WTC11 (cell line): Measurements from ENCODE around the gene GAP43. TPM values are rescaled to one million over a fixed set of nuclear protein-coding genes. Genes with fewer than 3 reads are reported as not detected.
A peak's percentile ranks its signal among the peaks of the same experiment; 100 is the strongest.

Experiments
- ATAC-seq: fragments of 200-7000 bp; cut with Tn5 transposase; 2 replicates; pipeline ENCODE4 v1.10.0; 2021; ENCODE audit warnings: mild to moderate bottlenecking, moderate library complexity
- CTCF ChIA-PET: fragments of 300-600 bp; sonication (Branson Sonifier 250); formaldehyde crosslinking; loops from one replicate; lab custom pipeline; 2021; ENCODE audit warnings: antibody characterized with exemption; lab: Charles Lee
- POLR2A ChIA-PET: fragments of 350-600 bp; sonication (Branson Sonifier 250); formaldehyde crosslinking; loops from one replicate; lab custom pipeline; 2021; ENCODE audit warnings: antibody characterized with exemption; lab: Charles Lee
- DNase-seq: peaks from one replicate; pipeline ENCODE4 v3.0.0; 2021; ENCODE audit warnings: low spot score
- H3K27ac Mint-ChIP-seq: 2 replicates; pipeline ENCODE4 v1.8.0; 2021; ENCODE audit warnings: mixed read lengths
- H3K27me3 Mint-ChIP-seq: 2 replicates; pipeline ENCODE4 v1.8.0; 2021; ENCODE audit warnings: low read depth, mild to moderate bottlenecking, moderate library complexity, mixed read lengths
- H3K36me3 Mint-ChIP-seq: 2 replicates; pipeline ENCODE4 v1.8.0; 2021; ENCODE audit warnings: mixed read lengths
- H3K4me1 Mint-ChIP-seq: 2 replicates; pipeline ENCODE4 v1.8.0; 2022; ENCODE audit warnings: mixed read lengths
- H3K4me3 Mint-ChIP-seq: 2 replicates; pipeline ENCODE4 v1.8.0; 2021; ENCODE audit warnings: mild to moderate bottlenecking, moderate library complexity, mixed read lengths
- H3K9me3 Mint-ChIP-seq: 2 replicates; pipeline ENCODE4 v1.8.0; 2021; ENCODE audit warnings: mixed read lengths
- FOXK1 ChIP-seq: sonication (generic); formaldehyde crosslinking; IDR thresholded peaks from 2 replicates; pipeline ENCODE4 v1.8.0; 2022; ENCODE audit warnings: mild to moderate bottlenecking, moderate library complexity, missing genetic modification reagents
- MXD4 ChIP-seq: fragments of 250-450 bp; sonication (Bioruptor Pico); IDR thresholded peaks from 2 replicates; pipeline ENCODE4 v1.8.0; 2021; ENCODE audit warnings: mild to moderate bottlenecking, moderate library complexity, borderline replicate concordance
- NR1H2 ChIP-seq: sonication (generic); formaldehyde crosslinking; IDR thresholded peaks from 2 replicates; pipeline ENCODE4 v1.9.0; 2021; ENCODE audit warnings: mild to moderate bottlenecking, moderate library complexity, missing genetic modification reagents
- RELA ChIP-seq: sonication (generic); formaldehyde crosslinking; IDR thresholded peaks from 2 replicates; pipeline ENCODE4 v1.8.1; 2022; ENCODE audit warnings: missing genetic modification reagents, mild to moderate bottlenecking, borderline replicate concordance
- ZNF263 ChIP-seq: sonication (generic); formaldehyde crosslinking; IDR thresholded peaks from 2 replicates; pipeline ENCODE4 v1.8.1; 2022; ENCODE audit warnings: low read depth, mild to moderate bottlenecking, moderate library complexity, missing genetic modification reagents
- ZNF423 ChIP-seq: fragments of 250-450 bp; sonication (Bioruptor Pico); IDR thresholded peaks from 2 replicates; pipeline ENCODE4 v2.1.2; 2022; ENCODE audit warnings: mild to moderate bottlenecking, moderate library complexity
- total RNA-seq: library from RNA; stranded (reverse); gene quantifications from 3 replicates; pipeline ENCODE4 v1.2.3, GENCODE V29; 2021
- TF ChIP-seq, protein P1 (sequence below): sonication (generic); formaldehyde crosslinking; IDR thresholded peaks from 2 replicates; pipeline ENCODE4 v1.8.0; 2022; ENCODE audit warnings: mild to moderate bottlenecking, missing genetic modification reagents
- TF ChIP-seq, protein P2 (sequence below): sonication (generic); formaldehyde crosslinking; IDR thresholded peaks from 2 replicates; pipeline ENCODE4 v1.8.1; 2023; ENCODE audit warnings: mild to moderate bottlenecking, missing genetic modification reagents, moderate library complexity
- TF ChIP-seq, protein P3 (sequence below): fragments of 250-450 bp; sonication (Bioruptor Pico); IDR thresholded peaks from 2 replicates; pipeline ENCODE4 v1.9.0; 2021; ENCODE audit warnings: moderate library complexity, mild to moderate bottlenecking, inconsistent platforms, borderline replicate concordance
- TF ChIP-seq, protein P4 (sequence below): sonication (generic); formaldehyde crosslinking; IDR thresholded peaks from 2 replicates; pipeline ENCODE4 v1.8.1; 2023; ENCODE audit warnings: mild to moderate bottlenecking, moderate library complexity, missing genetic modification reagents
- TF ChIP-seq, protein P5 (sequence below): fragments of 250-450 bp; sonication (Bioruptor Pico); IDR thresholded peaks from 2 replicates; pipeline ENCODE4 v1.8.0; 2021; ENCODE audit warnings: mild to moderate bottlenecking

The GAP43 gene
- total RNA-seq, 1 experiment from 2014 or later, result 19.9 TPM

DNA sequence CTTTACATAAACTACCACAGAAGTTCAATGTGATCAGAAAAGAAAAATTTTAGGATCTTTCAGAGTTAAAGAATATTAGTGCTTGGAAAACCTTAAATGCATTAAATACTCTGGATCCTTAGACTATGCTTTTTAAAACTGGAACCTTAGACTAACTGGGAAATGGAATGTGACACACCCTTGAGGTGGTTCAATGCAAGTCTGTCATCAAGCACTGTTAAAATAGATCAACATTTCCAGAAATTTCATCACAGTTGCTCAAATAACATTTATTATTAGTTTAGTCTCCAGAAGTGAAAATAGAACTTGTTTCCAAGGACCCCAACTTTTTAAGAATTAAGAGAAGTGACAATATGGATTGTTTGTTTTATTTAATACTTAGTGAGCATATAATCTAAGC, 71.8 kb downstream of the GAP43 start (continued):
- TF ChIP-seq, protein P1, sequence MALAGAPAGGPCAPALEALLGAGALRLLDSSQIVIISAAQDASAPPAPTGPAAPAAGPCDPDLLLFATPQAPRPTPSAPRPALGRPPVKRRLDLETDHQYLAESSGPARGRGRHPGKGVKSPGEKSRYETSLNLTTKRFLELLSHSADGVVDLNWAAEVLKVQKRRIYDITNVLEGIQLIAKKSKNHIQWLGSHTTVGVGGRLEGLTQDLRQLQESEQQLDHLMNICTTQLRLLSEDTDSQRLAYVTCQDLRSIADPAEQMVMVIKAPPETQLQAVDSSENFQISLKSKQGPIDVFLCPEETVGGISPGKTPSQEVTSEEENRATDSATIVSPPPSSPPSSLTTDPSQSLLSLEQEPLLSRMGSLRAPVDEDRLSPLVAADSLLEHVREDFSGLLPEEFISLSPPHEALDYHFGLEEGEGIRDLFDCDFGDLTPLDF (CRISPR knock-in tag), result no peak
- TF ChIP-seq RELA (CRISPR knock-in tag) (no peak), NR1H2 (CRISPR knock-in tag) (no peak), MXD4 (CRISPR knock-in tag) (no peak)
- TF ChIP-seq, protein P2, sequence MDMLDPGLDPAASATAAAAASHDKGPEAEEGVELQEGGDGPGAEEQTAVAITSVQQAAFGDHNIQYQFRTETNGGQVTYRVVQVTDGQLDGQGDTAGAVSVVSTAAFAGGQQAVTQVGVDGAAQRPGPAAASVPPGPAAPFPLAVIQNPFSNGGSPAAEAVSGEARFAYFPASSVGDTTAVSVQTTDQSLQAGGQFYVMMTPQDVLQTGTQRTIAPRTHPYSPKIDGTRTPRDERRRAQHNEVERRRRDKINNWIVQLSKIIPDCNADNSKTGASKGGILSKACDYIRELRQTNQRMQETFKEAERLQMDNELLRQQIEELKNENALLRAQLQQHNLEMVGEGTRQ, result no peak
- TF ChIP-seq, protein P3, sequence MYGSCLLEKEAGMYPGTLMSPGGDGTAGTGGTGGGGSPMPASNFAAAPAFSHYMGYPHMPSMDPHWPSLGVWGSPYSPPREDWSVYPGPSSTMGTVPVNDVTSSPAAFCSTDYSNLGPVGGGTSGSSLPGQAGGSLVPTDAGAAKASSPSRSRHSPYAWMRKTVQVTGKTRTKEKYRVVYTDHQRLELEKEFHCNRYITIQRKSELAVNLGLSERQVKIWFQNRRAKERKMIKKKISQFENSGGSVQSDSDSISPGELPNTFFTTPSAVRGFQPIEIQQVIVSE (CRISPR knock-in tag), result no peak

DNA sequence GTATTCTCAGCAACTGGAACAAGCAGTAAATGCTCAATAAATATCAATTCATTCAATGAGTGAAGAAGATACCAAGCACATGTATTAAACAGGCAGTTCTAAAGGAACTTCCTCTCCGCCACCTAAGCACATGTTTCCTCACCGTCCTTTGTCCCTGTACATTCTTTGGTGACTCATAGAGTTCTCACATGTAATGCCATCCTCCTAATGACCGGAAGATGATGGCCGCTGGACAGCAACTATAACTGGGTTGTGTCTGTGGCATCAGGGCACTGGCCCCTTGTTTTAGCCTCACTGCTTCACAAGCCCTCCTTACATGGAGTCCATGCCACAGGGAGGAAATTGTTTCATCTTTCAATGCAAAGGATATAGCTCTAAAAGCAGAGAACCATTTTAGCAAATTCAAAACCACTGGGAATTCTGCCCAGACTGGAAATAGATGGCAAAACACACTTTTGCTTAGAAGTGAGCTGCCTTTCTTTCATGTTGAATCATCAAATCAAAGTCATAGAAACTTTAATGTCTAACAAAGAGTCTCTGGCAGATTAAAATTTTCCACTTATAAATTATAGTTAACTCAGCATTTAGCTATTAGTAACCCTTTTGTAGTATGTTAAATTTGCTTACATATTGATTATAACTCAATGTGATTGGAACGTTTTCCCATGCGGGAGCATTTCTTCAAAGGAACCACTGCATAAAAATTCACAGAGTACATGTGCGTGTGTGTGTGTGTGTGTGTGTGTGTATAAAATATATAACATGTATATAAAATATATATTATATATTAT, 74.1 kb downstream of the GAP43 start:
- Mint-ChIP-seq H3K4me3 (no peak overlapping the region), H3K36me3 (no peaks in the 10 kb centered on the region), H3K27me3 (no peaks in the 10 kb centered on the region), H3K27ac (no peak overlapping the region), H3K4me1 (peaks cover 18% of the 10 kb centered on the region), H3K9me3 (no peaks in the 10 kb centered on the region)
- CTCF ChIA-PET, result no interaction called here
- no peak for DNase-seq
- no peak for ATAC-seq
- POLR2A ChIA-PET, result no interaction called here
- TF ChIP-seq, protein P4, sequence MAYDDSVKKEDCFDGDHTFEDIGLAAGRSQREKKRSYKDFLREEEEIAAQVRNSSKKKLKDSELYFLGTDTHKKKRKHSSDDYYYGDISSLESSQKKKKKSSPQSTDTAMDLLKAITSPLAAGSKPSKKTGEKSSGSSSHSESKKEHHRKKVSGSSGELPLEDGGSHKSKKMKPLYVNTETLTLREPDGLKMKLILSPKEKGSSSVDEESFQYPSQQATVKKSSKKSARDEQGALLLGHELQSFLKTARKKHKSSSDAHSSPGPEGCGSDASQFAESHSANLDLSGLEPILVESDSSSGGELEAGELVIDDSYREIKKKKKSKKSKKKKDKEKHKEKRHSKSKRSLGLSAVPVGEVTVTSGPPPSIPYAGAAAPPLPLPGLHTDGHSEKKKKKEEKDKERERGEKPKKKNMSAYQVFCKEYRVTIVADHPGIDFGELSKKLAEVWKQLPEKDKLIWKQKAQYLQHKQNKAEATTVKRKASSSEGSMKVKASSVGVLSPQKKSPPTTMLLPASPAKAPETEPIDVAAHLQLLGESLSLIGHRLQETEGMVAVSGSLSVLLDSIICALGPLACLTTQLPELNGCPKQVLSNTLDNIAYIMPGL (CRISPR knock-in tag), result no peak
- no peak for TF ChIP-seq ZNF423 (CRISPR knock-in tag)
- no peak for TF ChIP-seq ZNF263 (CRISPR knock-in tag)
- TF ChIP-seq, protein P5, sequence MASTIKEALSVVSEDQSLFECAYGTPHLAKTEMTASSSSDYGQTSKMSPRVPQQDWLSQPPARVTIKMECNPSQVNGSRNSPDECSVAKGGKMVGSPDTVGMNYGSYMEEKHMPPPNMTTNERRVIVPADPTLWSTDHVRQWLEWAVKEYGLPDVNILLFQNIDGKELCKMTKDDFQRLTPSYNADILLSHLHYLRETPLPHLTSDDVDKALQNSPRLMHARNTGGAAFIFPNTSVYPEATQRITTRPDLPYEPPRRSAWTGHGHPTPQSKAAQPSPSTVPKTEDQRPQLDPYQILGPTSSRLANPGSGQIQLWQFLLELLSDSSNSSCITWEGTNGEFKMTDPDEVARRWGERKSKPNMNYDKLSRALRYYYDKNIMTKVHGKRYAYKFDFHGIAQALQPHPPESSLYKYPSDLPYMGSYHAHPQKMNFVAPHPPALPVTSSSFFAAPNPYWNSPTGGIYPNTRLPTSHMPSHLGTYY (CRISPR knock-in tag), result no peak

DNA sequence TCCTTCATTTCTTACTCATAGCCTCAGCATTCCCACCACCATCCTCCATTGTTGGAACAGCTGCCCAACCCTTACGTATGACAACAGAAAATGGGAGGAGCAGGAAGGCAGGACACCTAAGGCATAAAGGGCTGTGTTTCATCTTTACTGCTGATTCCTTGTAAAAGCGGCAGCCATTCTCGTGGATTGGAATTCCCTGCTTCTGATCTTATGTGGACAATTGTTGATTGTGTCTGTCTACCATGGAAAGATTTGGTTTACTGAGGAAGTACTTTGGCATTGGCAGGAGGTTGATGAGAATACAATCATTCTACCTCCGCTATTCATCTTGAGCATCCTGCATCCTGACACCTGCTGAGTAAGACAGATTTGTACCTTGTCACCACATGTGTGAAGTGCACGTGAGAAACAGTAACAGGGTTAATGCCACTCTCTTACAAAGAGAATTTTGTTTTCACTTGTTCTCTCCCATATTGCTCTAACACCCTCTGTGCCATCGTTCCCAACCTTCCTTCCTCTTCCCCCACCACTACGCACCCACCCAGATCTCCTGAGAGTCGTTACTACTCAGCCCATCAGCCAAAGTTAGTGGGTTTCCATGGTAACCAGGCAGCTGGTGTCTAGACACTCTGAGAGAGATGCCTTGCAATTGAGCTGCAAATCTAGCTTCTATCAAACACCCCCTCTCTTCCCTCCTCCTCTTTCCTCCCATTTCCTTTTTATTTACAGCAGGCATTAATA, 75.7 kb downstream of the GAP43 start:
- no peak overlapping the region for H3K4me3 Mint-ChIP-seq
- H3K9me3 Mint-ChIP-seq, result no peaks in the 10 kb centered on the region
- TF ChIP-seq, protein P4 (CRISPR knock-in tag), result no peak
- 0 out of 2 replicates have a peak, but pooled peaks have one; percentile 14 for TF ChIP-seq FOXK1 (CRISPR knock-in tag)
- TF ChIP-seq, all 79 proteins: peak for 1
- H3K27ac Mint-ChIP-seq, result peak overlapping the region; percentile 29
- ChIA-PET POLR2A (interaction anchor here (0.6 kb wide), 1 partner anchor 77 kb away, joined by 3 read pairs; no protein-coding TSS in a partner anchor), CTCF (interaction anchor here (1.3 to 1.7 kb wide), 2 partner anchors 85 to 116 kb away, joined by 4 to 9 read pairs; no protein-coding TSS in a partner anchor)
- H3K4me1 Mint-ChIP-seq, result peaks cover 13% of the 10 kb centered on the region
- peak; percentile 92 for ATAC-seq
- no peaks in the 10 kb centered on the region for H3K27me3 Mint-ChIP-seq
- DNase-seq, result peak; percentile 53
- no peaks in the 10 kb centered on the region for H3K36me3 Mint-ChIP-seq
